Mucosa of rectum (tissue), 2 donors: ENCODE data around the gene MGLL.

Experiments
- H3K27ac ChIP-seq, 2 donors: one replicate each; pipeline ENCODE4 v1.7.0; 2013; ENCODE audit warnings: inconsistent platforms in 2 of 2, low read depth in 2 of 2, low read length in 2 of 2
- H3K27me3 ChIP-seq, 2 donors: one replicate each; pipeline ENCODE4 v1.7.0; 2013; ENCODE audit warnings: low read length in 2 of 2; ENCODE audit not compliant: control insufficient read depth in 2 of 2, insufficient read depth in 2 of 2
- H3K36me3 ChIP-seq, 2 donors: one replicate each; pipeline ENCODE4 v1.7.0; 2013; ENCODE audit warnings: low read length in 2 of 2; ENCODE audit not compliant: control insufficient read depth in 2 of 2, insufficient read depth in 2 of 2
- H3K4me1 ChIP-seq, 2 donors: one replicate each; pipeline ENCODE4 v1.7.0; 2013; ENCODE audit warnings: low read length in 2 of 2, mild to moderate bottlenecking in 1 of 2; ENCODE audit not compliant: control insufficient read depth in 2 of 2, insufficient read depth in 2 of 2
- H3K4me3 ChIP-seq, 2 donors: one replicate each; pipeline ENCODE4 v1.7.0; 2013; ENCODE audit warnings: low read length in 2 of 2
- H3K9ac ChIP-seq, 2 donors: one replicate each; pipeline ENCODE4 v1.7.0; 2013; ENCODE audit warnings: low read length in 2 of 2, low read depth in 1 of 2, mild to moderate bottlenecking in 1 of 2
- H3K9me3 ChIP-seq, 2 donors: one replicate each; pipeline ENCODE4 v1.7.0; 2013; ENCODE audit warnings: low read length in 2 of 2; ENCODE audit not compliant: control insufficient read depth in 2 of 2
- donor health status: healthy.
- donor health status: Normal muscosa, but diverticular disease.

Gene MGLL

DNA sequence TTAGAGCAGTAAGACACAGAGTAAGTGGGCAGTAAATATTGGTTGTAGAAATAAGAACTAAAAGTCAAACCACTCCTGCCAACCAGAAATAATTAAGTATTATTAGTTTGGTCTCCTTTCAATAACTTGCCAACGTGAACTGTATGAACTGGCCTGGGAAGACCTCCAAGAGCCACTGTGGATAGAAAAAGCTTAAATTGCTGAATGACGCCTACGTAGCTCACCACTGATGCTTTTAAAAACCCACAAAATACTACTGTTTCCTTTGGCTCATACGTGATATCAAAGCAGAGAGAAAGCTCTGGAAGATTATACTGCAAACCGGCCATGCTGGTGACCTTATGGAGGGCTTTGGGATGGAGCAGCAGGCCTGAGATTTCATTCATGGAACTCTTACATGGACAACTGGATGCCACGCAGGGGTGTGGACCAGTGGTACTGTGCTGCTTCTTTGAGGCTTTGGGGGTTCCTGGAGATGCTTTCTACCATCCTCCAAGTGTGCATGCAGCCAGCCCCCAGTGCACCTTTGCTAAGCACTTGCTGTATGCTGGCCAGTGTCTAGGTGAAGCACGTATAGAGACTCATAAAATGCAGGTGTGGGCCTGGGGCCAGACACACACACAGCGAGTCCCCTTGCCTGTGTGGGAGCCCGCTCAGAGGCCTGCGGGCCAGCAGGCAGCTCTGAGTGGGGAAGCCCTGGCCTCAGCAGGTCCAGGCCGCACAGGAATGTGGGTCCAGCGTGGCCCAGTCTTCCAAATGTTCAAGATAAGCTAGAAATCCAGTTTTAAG is 82.8 kb downstream of the MGLL start:
- Histone ChIP-seq H3K36me3 (peaks cover 7 to 8% of the 10 kb centered on the region in 2 donors), H3K27me3 (no peaks in the 10 kb centered on the region), H3K4me1 (peaks cover 40 to 50% of the 10 kb centered on the region in 2 donors), H3K27ac (peak overlapping the region; percentile 81 to 85), H3K4me3 (no peak overlapping the region), H3K9me3 (no peaks in the 10 kb centered on the region), H3K9ac (no peak overlapping the region)

DNA sequence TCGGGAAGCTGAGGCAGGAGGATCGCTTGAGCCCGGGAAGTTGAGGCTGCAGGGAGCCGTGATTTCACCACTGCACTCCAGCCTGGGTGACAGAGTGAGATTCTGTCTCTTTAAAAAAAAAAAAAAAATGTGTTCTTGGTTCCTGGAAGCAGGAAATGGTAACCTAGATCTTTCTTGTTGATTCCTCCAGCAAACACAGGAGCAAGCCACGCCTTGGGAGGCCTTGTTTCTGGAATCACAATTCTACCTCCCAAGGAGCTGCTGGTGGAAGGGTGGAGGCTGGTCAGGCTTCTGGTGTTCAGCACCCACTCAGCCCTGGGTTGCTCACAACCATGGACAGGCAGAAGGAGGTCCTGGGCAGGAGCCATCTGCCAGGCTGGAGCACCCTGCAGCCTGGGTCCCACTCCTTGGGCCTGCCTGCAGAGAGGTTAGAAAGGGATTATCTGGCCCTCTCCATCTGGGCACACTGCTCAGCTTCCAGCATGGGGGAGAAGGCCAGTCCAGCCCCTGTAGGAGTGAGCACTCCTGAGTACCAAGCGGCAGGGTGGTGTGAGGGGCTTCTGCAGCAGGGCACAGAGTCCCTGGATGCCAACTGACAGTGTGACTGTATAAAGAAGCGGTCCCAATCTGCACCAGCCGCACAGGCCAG is 84.0 kb downstream of the MGLL start:
- no peaks in the 10 kb centered on the region for H3K9me3 ChIP-seq
- H3K27ac ChIP-seq, result peak overlapping the region; percentile 81 to 85
- peak overlapping the region; percentile 44 to 63 for H3K9ac ChIP-seq
- peak overlapping the region in 1 of 2 donors; percentile 18 for H3K4me3 ChIP-seq
- no peaks in the 10 kb centered on the region for H3K27me3 ChIP-seq
- peaks cover 4 to 8% of the 10 kb centered on the region in 2 donors for H3K36me3 ChIP-seq
- peaks cover 45 to 51% of the 10 kb centered on the region in 2 donors for H3K4me1 ChIP-seq

DNA sequence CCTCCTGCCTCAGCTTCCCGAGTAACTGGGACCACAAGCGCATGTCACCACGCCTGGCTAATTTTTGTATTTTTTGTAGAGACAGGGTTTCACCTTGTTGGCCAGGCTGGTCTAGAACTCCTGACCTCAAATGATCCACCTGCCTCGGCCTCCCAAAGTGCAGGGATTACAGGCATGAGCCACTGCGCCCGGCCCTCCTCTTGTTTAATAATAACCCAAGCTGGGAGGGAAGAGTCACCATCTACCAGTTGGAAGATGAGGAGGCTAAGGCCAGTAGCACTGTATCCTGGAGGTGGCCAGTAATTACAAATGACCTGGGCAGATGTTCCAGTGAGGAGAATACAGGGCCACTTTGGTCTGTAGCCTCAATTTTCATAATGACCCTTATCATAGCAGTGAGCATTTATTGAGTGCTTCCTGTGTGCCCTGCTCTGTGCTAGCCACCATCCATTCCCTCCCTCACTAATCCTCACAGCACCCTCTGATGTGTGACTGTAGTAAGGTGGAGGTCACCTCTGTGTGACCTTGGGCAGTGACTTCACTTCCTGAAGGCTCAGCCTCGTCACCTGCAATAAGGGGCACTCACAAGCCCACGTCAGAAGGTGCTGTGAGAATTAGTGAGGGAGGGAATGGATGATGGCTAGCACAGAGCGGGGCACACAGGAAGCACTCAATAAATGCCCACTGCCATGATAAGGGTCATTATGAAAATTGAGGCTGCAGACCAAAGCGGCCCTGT is 85.3 kb downstream of the MGLL start:
- Histone ChIP-seq H3K27me3 (no peaks in the 10 kb centered on the region), H3K9ac (no peak overlapping the region), H3K36me3 (peaks cover 4 to 11% of the 10 kb centered on the region in 2 donors), H3K4me3 (no peak overlapping the region), H3K4me1 (peaks cover 45 to 57% of the 10 kb centered on the region in 2 donors), H3K9me3 (no peaks in the 10 kb centered on the region), H3K27ac (peak overlapping the region; percentile 11 to 41)

DNA sequence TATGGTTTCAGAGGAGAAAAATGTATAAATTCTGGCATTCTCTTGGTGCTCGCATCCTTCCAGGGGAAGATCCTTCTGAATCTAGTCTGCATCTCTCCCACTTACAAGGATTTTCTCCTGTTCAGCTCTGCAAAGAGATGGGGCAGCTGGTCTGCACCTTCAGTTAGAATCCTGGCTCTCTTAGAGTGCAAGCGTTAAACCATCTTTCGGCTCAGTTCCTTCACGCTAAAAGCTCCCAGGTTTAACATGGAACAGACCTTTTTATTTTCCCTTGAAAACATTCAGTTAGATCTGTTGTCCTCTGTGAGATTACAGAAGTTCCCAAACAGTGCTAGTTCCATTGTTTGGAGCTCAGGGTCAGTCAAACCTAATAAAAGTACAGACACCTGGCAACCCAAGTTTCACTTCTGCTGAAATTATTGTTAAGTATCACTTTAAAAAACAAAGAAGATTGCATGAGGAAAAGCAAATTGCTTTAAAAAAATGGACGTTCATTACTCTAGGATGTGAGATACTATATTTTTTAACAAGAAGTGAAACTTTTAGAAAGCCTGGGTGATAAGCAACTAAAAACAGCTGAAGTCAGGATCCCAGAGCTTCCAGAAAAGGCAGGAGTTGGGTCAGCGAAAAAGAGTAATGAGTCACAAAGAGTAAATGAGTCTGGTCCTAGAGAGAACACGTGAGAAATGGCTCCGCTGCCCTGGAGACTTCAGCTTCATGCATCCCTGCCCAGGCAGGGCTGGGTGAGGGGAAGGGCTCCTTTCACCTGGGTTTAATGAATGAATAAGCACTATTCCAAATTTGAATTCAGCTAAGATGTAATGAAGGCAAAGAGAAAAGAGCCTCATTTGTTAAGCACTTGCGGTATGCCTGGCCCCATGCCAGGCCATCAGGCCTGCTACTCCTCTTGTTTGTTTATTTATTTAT is 86.3 kb downstream of the MGLL start:
- Histone ChIP-seq H3K9me3 (no peaks in the 10 kb centered on the region), H3K27me3 (no peaks in the 10 kb centered on the region), H3K36me3 (peaks cover 1 to 9% of the 10 kb centered on the region in 2 donors), H3K4me3 (peak overlapping the region in 1 of 2 donors; percentile 48), H3K27ac (peak overlapping the region; percentile 43 to 72), H3K9ac (peak overlapping the region in 1 of 2 donors; percentile 35), H3K4me1 (peaks cover 45 to 56% of the 10 kb centered on the region in 2 donors)

DNA sequence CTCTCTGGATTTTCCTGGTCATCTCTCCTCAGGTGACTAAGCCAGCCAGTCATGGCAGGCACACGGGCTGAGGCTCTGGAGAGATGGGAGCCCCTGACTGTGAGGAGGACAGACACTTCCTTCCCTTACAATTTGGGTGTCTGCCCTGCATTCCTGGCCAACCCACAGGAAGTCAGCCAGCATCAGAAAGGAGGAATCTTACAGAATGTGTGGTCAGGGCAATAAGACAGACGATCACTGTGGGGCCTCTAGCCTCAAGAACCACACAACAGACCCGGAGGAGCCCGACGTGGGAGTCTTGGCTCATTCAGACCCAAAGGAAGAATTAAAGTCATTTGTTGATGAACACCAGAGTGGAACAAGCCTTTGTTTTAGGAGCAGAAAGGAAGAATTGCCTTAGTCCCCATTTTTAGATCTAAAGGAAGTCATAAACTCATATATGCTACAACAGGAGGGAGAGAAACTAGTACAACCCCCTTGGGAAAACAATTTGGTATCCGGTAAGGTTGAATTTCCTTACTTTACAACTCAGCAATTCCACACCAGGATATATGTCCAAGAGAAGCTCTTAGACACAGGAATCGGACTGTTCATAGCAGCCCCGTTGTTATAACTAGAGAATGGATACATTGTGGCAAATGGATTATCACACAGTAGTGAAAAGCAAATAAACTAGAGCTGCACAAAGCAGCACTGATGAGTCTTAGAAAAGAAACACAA is 87.4 kb downstream of the MGLL start:
- H3K4me1 ChIP-seq, result peaks cover 45 to 54% of the 10 kb centered on the region in 2 donors

GRCh38 chr3:127734181-127734720 is 88.1 kb downstream of the MGLL start:
- no peak overlapping the region for H3K9ac ChIP-seq
- peaks cover 45 to 54% of the 10 kb centered on the region in 2 donors for H3K4me1 ChIP-seq
- H3K36me3 ChIP-seq, result peaks cover 0 to 6% of the 10 kb centered on the region in 2 donors
- H3K27ac ChIP-seq, result peak overlapping the region; percentile 43 to 72
- H3K27me3 ChIP-seq, result no peaks in the 10 kb centered on the region
- no peaks in the 10 kb centered on the region for H3K9me3 ChIP-seq
- H3K4me3 ChIP-seq, result peak overlapping the region in 1 of 2 donors; percentile 48

More for the DNA sequence above, 87.4 kb downstream of the MGLL start:
- H3K27me3 ChIP-seq, result no peaks in the 10 kb centered on the region
- no peaks in the 10 kb centered on the region for H3K9me3 ChIP-seq
- peak overlapping the region in 1 of 2 donors; percentile 26 for H3K9ac ChIP-seq
- peak overlapping the region in 1 of 2 donors; percentile 48 for H3K4me3 ChIP-seq
- peak overlapping the region; percentile 43 to 72 for H3K27ac ChIP-seq
- peaks cover 0 to 6% of the 10 kb centered on the region in 2 donors for H3K36me3 ChIP-seq

DNA sequence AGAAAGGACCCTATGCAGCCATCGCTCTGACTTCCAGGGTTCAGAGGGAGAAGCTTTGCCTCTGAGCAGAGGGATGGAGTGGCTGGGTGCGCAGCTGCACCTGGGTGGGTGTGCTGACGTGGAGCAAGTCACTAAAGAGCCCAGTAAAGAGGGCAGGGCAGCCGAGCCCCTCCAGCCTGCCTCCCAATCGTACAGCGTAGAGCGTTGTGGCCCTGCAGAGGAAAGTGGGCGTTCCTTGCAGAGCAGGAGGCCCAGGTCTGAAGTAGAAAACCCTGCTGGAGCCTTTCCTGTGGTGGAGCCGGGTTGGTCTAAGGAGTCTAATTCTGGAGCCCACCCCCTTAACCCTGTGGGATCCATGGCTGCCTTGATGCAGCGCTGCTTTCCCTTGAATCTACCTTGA is 88.5 kb downstream of the MGLL start:
- peaks cover 0 to 6% of the 10 kb centered on the region in 2 donors for H3K36me3 ChIP-seq
- peaks cover 42 to 50% of the 10 kb centered on the region in 2 donors for H3K4me1 ChIP-seq
- no peak overlapping the region for H3K9ac ChIP-seq
- H3K9me3 ChIP-seq, result no peaks in the 10 kb centered on the region
- H3K27ac ChIP-seq, result no peak overlapping the region
- H3K27me3 ChIP-seq, result no peaks in the 10 kb centered on the region
- H3K4me3 ChIP-seq, result no peak overlapping the region

GRCh38 chr3:127732879-127733350 is 89.4 kb downstream of the MGLL start:
- Histone ChIP-seq H3K9me3 (no peaks in the 10 kb centered on the region), H3K4me1 (peaks cover 34 to 42% of the 10 kb centered on the region in 2 donors), H3K9ac (no peak overlapping the region), H3K36me3 (peaks cover 0 to 6% of the 10 kb centered on the region in 2 donors), H3K4me3 (no peak overlapping the region), H3K27ac (no peak overlapping the region), H3K27me3 (no peaks in the 10 kb centered on the region)
